Measurements from ENCODE around the gene BNIP2.

DNA sequence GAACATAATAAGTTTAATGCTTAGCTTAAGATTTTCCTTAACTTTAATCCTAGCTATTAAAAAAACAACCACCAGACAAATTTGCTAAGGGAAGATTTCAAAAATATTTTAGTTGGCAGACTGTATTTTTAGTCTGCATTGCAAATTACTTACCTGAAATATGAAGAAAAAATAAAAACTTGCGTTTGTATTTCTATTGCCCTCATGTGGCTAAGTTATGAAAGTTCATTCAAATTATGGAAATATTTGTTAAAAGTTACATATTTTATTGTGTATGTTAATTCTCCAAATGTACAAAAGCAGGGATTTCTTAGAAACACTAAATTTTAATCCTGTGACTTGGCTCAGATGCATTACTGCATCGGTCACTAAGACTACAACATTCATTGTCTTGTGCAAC lies 46.8 kb downstream of the BNIP2 start:
- no peak for TF ChIP-seq POLR2A (IDR thresholded peaks at IDR 0.05; ENCODE audit: low read length)
- TF ChIP-seq, protein P1, sequence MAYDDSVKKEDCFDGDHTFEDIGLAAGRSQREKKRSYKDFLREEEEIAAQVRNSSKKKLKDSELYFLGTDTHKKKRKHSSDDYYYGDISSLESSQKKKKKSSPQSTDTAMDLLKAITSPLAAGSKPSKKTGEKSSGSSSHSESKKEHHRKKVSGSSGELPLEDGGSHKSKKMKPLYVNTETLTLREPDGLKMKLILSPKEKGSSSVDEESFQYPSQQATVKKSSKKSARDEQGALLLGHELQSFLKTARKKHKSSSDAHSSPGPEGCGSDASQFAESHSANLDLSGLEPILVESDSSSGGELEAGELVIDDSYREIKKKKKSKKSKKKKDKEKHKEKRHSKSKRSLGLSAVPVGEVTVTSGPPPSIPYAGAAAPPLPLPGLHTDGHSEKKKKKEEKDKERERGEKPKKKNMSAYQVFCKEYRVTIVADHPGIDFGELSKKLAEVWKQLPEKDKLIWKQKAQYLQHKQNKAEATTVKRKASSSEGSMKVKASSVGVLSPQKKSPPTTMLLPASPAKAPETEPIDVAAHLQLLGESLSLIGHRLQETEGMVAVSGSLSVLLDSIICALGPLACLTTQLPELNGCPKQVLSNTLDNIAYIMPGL (CRISPR knock-in tag; IDR thresholded peaks at IDR 0.05; ENCODE audit: borderline replicate concordance): no peak
- TF ChIP-seq NR3C1 (IDR thresholded peaks at IDR 0.05): no peak
- TF ChIP-seq ESRRA (IDR thresholded peaks at IDR 0.05; ENCODE audit: borderline replicate concordance, low read length): no peak
- TF ChIP-seq, protein P2, sequence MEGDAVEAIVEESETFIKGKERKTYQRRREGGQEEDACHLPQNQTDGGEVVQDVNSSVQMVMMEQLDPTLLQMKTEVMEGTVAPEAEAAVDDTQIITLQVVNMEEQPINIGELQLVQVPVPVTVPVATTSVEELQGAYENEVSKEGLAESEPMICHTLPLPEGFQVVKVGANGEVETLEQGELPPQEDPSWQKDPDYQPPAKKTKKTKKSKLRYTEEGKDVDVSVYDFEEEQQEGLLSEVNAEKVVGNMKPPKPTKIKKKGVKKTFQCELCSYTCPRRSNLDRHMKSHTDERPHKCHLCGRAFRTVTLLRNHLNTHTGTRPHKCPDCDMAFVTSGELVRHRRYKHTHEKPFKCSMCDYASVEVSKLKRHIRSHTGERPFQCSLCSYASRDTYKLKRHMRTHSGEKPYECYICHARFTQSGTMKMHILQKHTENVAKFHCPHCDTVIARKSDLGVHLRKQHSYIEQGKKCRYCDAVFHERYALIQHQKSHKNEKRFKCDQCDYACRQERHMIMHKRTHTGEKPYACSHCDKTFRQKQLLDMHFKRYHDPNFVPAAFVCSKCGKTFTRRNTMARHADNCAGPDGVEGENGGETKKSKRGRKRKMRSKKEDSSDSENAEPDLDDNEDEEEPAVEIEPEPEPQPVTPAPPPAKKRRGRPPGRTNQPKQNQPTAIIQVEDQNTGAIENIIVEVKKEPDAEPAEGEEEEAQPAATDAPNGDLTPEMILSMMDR (IDR thresholded peaks at IDR 0.05): peak; percentile 49
- TF ChIP-seq JUN (IDR thresholded peaks at IDR 0.05): no peak
- TF ChIP-seq, protein P3, sequence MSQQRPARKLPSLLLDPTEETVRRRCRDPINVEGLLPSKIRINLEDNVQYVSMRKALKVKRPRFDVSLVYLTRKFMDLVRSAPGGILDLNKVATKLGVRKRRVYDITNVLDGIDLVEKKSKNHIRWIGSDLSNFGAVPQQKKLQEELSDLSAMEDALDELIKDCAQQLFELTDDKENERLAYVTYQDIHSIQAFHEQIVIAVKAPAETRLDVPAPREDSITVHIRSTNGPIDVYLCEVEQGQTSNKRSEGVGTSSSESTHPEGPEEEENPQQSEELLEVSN (IDR thresholded peaks at IDR 0.05; ENCODE audit: borderline replicate concordance, low read depth): no peak
